Thyroid gland (tissue), 4 donors: Measurements from ENCODE around the gene TNFRSF1A.

Source experiments
- POLR2A ChIP-seq, 2 donors: fragments of 450-650 bp; IDR thresholded peaks; one replicate each; pipeline ENCODE4 v1.6.1; 2017; ENCODE audit warnings: antibody characterized with exemption in 2 of 2, mild to moderate bottlenecking in 2 of 2, moderate library complexity in 1 of 2
- TF ChIP-seq, protein P1 (sequence below), 6 experiments: fragments of 200-600 bp in 3 of 6; fragments of 450-650 bp in 3 of 6; sonication (generic) in 3 of 6; IDR thresholded peaks; one replicate each; pipeline ENCODE4 v1.5.1; 2016 to 2019; ENCODE audit warnings: antibody characterized with exemption in 6 of 6, mild to moderate bottlenecking in 2 of 6, inconsistent platforms in 1 of 6, moderate library complexity in 1 of 6

- TF ChIP-seq, protein P1, sequence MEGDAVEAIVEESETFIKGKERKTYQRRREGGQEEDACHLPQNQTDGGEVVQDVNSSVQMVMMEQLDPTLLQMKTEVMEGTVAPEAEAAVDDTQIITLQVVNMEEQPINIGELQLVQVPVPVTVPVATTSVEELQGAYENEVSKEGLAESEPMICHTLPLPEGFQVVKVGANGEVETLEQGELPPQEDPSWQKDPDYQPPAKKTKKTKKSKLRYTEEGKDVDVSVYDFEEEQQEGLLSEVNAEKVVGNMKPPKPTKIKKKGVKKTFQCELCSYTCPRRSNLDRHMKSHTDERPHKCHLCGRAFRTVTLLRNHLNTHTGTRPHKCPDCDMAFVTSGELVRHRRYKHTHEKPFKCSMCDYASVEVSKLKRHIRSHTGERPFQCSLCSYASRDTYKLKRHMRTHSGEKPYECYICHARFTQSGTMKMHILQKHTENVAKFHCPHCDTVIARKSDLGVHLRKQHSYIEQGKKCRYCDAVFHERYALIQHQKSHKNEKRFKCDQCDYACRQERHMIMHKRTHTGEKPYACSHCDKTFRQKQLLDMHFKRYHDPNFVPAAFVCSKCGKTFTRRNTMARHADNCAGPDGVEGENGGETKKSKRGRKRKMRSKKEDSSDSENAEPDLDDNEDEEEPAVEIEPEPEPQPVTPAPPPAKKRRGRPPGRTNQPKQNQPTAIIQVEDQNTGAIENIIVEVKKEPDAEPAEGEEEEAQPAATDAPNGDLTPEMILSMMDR (IDR thresholded peaks at IDR 0.05): no peak
- no peak for TF ChIP-seq POLR2A (IDR thresholded peaks at IDR 0.05)
Observed at GRCh38 chr12:6328945-6329702, 12.8 kb downstream of the TNFRSF1A start.
